KOPT-K1 (cell line): ENCODE data around the gene SRSF12.
"Not testable (repeated sequence)": the region's sequence is repeated elsewhere in the genome, so short reads cannot be mapped to it uniquely, and the experiment has no call there.

ENCODE experiments used
- H3K27ac ChIP-seq: fragments of 200-600 bp; sonication (generic); 2 replicates; pipeline ENCODE4 v1.5.1; 2016; ENCODE audit warnings: antibody characterized with exemption, mild to moderate bottlenecking, low read depth, low read length; ENCODE audit not compliant: poor library complexity, severe bottlenecking
- H3K36me3 ChIP-seq: fragments of 200-600 bp; sonication (generic); 2 replicates; pipeline ENCODE4 v1.5.1; 2017; ENCODE audit warnings: antibody characterized with exemption, mild to moderate bottlenecking, low read length, moderate library complexity; ENCODE audit not compliant: insufficient read depth
- H3K9me3 ChIP-seq: fragments of 200-600 bp; sonication (generic); 2 replicates; pipeline ENCODE4 v1.5.1; 2017; ENCODE audit warnings: antibody characterized with exemption, low read length, mild to moderate bottlenecking; ENCODE audit not compliant: insufficient read depth, poor library complexity, severe bottlenecking

Gene SRSF12

DNA sequence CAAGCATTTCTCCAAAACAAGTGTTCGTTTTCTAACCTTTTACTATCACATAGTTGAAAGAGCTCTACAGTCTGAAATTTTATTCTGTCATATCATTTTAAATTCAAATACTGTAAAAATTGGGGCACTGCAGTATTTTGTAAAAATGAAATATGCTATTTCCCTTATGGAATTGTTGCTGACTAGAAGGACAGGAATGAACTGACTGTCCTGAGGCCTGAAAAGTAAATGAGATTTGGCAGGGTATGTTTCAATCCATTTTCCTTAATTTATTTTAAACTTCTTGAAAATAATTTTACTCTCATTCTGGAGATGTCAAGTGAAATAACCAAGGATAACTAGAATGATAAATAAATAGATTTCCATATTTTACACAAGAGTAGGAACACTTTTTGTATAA, 49.2 kb downstream of the SRSF12 start:
- Histone ChIP-seq H3K36me3 (no peaks in the 10 kb centered on the region), H3K27ac (no peak overlapping the region), H3K9me3 (no peaks in the 10 kb centered on the region)

DNA sequence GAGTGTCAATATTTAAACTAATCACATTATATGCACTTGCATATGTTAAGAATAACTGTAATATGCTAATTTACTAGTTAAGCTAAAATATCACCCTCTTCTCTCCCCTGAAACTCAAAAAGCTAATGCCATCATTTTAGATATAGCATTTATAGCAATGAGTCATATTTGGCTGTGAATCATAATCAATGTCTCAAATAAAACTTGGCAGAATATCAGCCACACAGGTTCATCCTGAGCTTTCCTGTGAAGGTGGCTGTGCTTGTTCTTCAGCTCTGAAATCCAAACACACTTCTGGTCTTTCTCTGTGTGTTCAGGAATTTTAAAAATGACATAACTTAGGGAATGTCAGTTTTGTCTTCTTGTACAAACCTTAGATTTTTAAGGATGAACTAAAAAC, 50.1 kb downstream of the SRSF12 start:
- H3K36me3 ChIP-seq, result no peaks in the 10 kb centered on the region
- H3K27ac ChIP-seq, result no peak overlapping the region
- H3K9me3 ChIP-seq, result no peaks in the 10 kb centered on the region

DNA sequence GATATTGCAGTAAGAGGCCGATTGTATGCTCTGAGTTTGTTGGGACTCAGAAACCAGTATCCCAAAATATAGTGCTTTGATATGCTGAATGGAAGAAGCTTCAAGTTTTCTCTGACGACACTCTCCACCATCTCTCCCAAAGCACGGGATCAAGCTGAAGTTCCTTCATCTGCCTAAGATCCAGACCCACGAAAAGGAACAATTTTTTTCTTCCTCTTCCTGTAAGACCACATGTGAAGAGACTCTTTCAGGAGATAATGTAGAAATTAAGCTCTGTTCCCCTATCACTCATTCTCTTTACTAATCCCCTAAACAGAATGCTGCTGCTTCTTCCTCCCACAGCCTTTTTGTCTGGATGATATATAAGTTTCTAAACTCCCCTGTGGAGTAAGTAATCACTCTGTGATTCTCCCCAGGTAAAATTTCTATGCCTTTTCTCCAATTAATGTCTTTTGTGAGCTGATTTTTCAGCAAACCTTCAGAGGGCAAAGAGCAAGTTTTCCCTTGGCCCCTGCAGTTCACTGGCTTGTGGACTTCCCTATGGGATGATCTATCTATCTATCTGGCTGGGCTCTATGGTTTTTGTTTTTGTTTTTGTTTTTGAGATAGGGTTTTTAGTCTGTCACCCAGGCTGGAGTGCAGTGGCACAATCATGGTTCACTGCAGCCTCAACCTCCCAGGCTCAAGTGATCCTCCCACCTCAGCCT, 50.8 kb downstream of the SRSF12 start:
- H3K9me3 ChIP-seq, result no peaks in the 10 kb centered on the region
- H3K27ac ChIP-seq, result no peak overlapping the region
- H3K36me3 ChIP-seq, result no peaks in the 10 kb centered on the region

DNA sequence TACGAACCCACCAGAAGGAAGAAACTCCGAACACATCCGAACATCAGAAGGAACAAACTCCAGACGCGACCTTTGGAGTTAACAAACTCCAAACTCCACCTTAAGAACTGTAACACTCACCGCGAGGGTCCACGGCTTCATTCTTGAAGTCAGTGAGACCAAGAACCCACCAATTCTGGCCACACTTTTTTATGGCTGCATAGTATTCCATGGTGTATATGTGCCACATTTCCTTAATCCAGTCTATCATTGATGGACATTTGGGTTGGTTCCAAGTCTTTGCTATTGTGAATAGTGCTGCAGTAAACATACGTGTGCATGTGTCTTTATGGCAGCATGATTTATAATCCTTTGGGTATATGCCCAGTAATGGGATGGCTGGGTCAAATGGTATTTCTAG, 51.8 kb downstream of the SRSF12 start:
- not testable (repeated sequence) for H3K36me3 ChIP-seq, H3K9me3 ChIP-seq, H3K27ac ChIP-seq

DNA sequence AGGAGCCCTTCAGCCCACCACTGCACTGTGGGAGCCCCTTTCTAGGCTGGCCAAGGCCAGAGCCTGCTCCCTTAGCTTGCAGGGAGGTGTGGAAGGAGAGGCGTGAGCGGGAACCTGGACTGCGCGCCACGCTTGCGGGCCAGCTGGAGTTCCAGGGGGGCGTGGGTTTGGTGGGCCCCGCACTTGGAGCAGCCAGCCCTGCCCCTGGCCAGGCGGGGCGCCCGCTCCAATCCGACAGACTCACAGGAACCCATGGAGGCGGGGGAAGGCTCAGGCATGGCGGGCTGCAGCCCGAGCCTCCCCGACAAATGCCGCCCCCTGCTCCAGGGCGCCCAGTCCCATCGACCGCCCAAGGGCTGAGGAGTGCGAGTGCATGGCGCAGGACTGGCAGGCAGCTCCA, 52.9 kb downstream of the SRSF12 start:
- not testable (repeated sequence) for H3K27ac ChIP-seq, H3K9me3 ChIP-seq, H3K36me3 ChIP-seq

DNA sequence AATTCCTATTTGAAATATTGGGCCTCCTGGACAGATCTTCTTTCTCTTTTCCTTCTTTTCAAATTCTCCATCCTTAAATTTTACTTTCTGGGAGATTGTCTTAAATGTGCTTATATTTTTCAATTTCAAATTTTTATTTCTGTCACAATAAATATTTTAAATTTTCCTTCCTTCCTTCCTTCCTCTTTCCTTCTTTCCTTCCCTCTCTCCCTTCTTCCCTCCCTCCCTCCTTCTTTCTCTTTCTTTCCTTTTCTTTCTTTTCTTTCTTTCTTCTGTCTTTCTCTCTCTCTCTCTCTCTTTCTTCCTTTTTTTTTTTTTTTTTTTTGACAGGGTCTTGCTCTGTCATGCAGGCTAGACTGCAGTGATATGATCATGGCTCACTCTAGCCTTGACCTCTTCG, 54.0 kb downstream of the SRSF12 start:
- no peak overlapping the region for H3K27ac ChIP-seq
- no peaks in the 10 kb centered on the region for H3K9me3 ChIP-seq

DNA sequence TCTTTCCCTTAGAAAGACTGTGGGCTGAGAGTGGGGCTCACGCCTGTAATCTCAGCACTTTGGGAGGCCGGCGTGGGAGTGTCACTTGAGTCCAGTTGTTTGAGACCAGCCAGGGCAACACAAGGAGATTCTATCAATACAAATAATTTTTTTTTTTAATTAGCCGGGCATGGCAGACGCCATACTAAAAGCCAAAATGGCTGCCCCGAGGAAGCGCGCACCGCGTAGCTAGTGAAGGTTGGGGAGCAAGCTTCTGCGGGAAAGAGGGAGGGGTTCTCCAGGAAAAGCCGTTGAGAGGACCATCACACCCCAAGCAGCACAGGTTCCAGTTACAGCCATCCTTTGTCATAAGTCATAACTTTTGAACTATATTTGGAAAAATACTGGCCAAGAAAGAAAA, 58.6 kb downstream of the SRSF12 start:
- no peaks in the 10 kb centered on the region for H3K9me3 ChIP-seq
- H3K36me3 ChIP-seq, result no peaks in the 10 kb centered on the region
- H3K27ac ChIP-seq, result no peak overlapping the region

More for the DNA sequence above, 54.0 kb downstream of the SRSF12 start:
- no peaks in the 10 kb centered on the region for H3K36me3 ChIP-seq

DNA sequence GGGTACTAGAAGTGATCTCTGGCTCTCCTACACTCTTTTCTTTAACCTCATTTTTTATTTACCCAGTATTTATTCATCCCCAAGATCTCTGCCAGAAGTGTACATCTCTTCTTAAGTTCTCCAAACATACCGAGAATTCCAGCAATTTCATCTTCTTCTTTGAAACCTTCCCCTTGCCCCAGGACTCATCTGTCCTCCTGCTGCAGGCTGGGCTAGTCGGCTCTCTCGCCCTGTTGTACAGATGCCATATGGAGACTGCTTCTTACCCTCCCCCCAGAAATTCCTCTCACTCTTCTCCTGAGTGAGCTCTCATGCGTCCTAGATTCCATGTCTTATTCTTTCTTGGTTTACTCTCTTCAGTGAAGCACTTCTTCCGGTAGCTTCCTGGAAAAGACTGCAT, 59.2 kb downstream of the SRSF12 start:
- H3K27ac ChIP-seq, result no peak overlapping the region
- H3K9me3 ChIP-seq, result no peaks in the 10 kb centered on the region
- no peaks in the 10 kb centered on the region for H3K36me3 ChIP-seq

DNA sequence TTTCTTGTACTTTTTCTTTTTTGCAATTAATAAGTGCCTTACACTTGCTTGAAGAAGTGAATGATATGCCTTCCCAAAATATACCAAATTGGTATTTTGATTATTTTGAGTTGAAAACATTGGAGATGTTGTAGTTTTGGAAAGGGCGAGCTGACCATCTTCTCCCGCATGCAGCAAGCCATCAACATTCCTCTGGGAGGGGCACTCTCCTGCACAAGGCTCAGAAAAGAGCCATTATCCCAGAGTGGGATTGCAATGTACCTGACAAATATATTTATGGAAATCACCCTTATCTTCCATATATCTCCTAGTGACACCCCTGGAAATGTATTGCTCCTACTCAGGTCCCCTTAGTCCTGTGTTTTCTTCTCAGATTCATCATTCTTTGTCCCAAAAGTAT, 60.1 kb downstream of the SRSF12 start:
- no peaks in the 10 kb centered on the region for H3K9me3 ChIP-seq
- H3K27ac ChIP-seq, result no peak overlapping the region
- no peaks in the 10 kb centered on the region for H3K36me3 ChIP-seq

DNA sequence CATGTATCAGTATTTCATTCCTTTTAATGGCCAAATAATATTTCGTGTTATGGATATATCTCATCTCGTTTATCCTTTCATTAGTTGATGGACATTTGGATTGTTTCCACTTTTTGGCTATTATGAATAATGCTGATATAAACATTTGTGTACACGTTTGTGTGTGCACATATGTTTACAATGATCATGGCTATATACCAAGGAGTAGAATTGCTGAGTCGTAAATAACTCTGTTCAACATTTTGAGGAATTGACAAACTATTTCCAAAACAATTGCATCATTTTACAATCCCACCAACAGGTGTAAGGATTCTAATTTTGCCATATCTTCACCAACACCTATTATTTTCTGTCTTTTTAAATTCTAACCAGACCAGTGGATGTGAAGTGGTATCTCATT, 63.7 kb downstream of the SRSF12 start:
- H3K9me3 ChIP-seq, result no peaks in the 10 kb centered on the region
- H3K36me3 ChIP-seq, result no peaks in the 10 kb centered on the region
- no peak overlapping the region for H3K27ac ChIP-seq

DNA sequence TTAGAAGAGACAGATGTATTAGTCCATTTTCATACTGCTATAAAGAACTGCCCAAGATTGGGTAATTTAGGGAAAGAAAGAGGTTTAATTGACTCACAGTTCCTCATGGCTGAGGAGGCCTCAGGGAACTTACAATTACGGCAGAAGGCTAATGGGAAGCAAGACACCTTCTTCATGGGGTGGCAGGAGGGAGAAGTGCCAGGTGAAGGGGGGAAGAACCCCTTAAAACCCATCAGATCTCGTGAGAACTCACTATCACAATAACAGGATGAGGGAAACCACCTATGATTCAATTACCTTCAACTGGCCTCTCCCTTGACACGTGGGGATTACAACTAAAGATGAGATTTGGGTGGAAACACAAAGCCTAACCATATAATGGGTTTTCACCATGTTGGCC, 66.2 kb downstream of the SRSF12 start:
- Histone ChIP-seq H3K36me3 (no peaks in the 10 kb centered on the region), H3K9me3 (no peaks in the 10 kb centered on the region), H3K27ac (no peak overlapping the region)

DNA sequence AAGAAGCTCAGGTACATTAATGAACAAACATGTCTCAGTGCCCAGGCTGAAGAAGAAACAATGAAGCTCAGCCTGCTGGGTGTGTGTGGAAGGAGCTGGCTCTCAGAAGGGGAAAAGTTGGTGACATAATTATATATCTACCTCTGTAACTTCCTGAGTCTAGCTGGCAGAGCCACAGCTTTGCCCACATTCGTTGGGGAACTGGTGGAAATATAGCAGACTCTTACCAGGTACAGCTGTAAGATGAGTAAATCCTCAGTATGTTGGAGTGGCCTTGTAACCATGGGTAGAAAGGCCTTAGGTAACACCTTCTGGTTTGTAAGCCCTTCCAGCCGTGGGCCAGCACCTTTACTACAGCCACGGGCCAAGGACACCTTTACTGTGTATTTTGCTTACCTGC, 67.2 kb downstream of the SRSF12 start:
- Histone ChIP-seq H3K9me3 (no peaks in the 10 kb centered on the region), H3K27ac (no peak overlapping the region), H3K36me3 (no peaks in the 10 kb centered on the region)

DNA sequence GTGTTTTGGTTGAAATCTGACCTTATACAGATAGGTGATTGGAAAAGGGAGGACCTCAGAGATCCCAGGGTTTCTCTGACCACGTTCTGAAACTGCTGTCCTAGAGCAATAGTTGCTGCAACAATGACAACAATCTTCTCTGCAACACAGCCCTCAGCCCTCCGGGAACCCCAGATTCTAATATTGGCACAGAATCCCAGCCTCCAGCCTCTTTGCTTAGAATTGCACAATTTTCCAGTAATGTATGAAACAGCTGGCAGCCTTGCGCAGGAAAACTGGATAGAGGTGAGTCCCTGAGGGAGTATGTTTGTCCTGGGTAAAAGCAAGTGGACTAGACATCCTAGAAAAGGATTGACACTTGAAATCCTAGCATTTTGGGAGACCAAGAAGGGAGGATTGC, 67.7 kb downstream of the SRSF12 start:
- Histone ChIP-seq H3K36me3 (no peaks in the 10 kb centered on the region), H3K27ac (no peak overlapping the region), H3K9me3 (no peaks in the 10 kb centered on the region)

DNA sequence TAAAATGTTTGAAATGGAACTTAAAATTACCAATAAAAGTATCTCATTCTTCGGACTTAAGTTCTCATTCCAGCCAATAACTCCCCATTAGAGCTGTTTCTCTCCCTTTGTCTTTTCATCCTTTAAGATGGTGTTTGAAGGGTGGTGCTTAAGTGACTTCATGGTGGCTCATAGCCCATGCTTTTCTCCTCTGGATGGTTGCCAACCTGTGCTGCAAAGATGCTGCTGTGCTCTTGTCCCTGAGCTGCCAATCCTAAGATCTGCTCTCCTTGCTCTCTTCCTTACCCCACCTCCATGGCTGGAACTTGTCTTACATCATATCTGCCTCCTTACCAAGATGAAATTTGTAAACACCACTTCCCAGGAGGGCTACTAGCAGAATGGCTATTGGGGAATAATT, 68.9 kb downstream of the SRSF12 start:
- H3K36me3 ChIP-seq, result no peaks in the 10 kb centered on the region
- H3K27ac ChIP-seq, result no peak overlapping the region

DNA sequence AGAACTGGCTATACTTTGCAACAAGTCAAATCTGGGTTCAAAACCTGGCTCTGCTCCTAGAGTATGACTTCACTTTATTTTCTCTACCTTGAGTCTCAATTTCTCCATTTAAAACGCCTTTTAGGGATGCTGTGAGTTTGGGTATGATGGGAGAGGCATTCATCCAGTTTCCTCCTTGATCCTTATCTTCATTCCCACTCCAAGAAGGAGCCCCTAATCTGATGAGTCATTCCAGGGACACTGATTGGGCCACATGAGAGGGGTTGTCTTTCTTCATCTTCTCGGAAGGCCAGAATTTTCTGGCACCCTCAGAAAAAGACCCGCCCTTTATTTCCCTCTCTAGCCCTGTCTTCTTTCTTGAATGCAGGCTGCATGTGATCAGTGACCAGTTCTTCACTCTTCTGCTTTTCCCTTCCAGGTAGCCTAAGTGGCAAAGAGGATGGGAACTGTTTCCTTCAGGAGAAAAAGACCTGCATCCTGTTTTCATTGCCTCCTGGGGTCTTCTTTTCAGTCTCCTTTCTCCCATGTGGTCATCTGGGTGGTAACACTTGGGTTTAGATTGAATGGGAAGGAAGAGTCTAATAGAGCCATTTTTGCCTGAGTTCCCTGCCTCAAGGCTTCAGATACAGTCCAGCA, 69.5 kb downstream of the SRSF12 start:
- no peaks in the 10 kb centered on the region for H3K9me3 ChIP-seq
- no peak overlapping the region for H3K27ac ChIP-seq
- no peaks in the 10 kb centered on the region for H3K36me3 ChIP-seq

More for the DNA sequence above, 68.9 kb downstream of the SRSF12 start:
- H3K9me3 ChIP-seq, result no peaks in the 10 kb centered on the region

DNA sequence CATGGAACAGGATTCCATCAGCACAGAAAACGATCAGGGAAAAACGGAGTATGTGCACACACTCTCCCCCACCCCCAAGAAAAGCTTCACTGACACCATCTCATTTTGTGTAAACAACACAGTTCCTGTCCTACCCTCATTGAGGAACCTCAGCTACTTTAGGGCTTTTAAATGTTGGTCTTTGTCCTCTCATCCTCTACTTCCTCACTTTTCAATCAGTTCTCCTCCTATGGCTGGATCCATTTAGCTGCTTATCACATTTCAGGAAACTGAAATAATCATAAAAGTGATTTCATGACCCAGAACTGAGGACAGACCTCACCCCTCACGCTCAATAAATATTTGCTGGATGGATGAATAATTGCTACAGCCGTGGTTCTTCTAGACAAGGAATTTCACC, 70.4 kb downstream of the SRSF12 start:
- Histone ChIP-seq H3K36me3 (no peaks in the 10 kb centered on the region), H3K9me3 (no peaks in the 10 kb centered on the region), H3K27ac (no peak overlapping the region)
